ENCODE measurements around the gene TBCD. TPM values are rescaled to one million over a fixed set of nuclear protein-coding genes. Genes with fewer than 3 reads are reported as not detected.

Gene TBCD
- total RNA-seq, 2 experiments from 2014 or later = 87.8 to 145 TPM

- Histone ChIP-seq H4K20me1 (ENCODE audit: insufficient read depth, low read length) (no peaks in the 10 kb centered on the region), H3K27ac (ENCODE audit: low read depth, low read length, poor library complexity, severe bottlenecking) (no peak overlapping the region), H3K4me2 (ENCODE audit: low read length) (no peak overlapping the region), H3K4me3 (ENCODE audit: low read depth, low read length, poor library complexity, severe bottlenecking) (no peak overlapping the region), H2AFZ (ENCODE audit: low read length) (no peak overlapping the region), H3K36me3 (ENCODE audit: insufficient read depth, low read length) (peaks cover 20% of the 10 kb centered on the region), H3K9me2 (ENCODE audit: insufficient read depth, low read length) (no peaks in the 10 kb centered on the region), H3K79me2 (ENCODE audit: insufficient read depth, low read depth, low read length) (no peaks in the 10 kb centered on the region), H3K4me1 (ENCODE audit: insufficient read depth, low read length, poor library complexity, severe bottlenecking) (peaks cover 35% of the 10 kb centered on the region), H3K9me3 (ENCODE audit: low read length) (peaks cover 8% of the 10 kb centered on the region; the same call in 1 of the 2 replicates)
- no peak for DNase-seq (ENCODE audit: low spot score)
- no TSS peak for BruUV-seq (replicated peaks)
- intact Hi-C loops (cut with micrococcal nuclease; ENCODE audit: unreplicated experiment) = no loop called here
- TF ChIP-seq EZH2phosphoT487 (IDR thresholded peaks at IDR 0.05; ENCODE audit: borderline replicate concordance, low read depth, low read length) (no peak), CTCF (conservative IDR thresholded peaks at IDR 0.05; ENCODE audit: low read length) (no peak)
- ChIA-PET CTCF (ENCODE audit: unreplicated experiment) (no interaction called here), POLR2A (no interaction called here)
These were observed 209.7 kb downstream of the TBCD start for GRCh38 chr17:82961366-82962162.

- H3K4me1 ChIP-seq (ENCODE audit: insufficient read depth, low read length, poor library complexity, severe bottlenecking) = peaks cover 41% of the 10 kb centered on the region
- intact Hi-C loops (cut with micrococcal nuclease; ENCODE audit: unreplicated experiment) = no loop called here
- peaks cover 8% of the 10 kb centered on the region; the same call in 1 of the 2 replicates for H3K9me3 ChIP-seq (ENCODE audit: low read length)
- no TSS peak for BruUV-seq (replicated peaks)
- no peak overlapping the region for H2AFZ ChIP-seq (ENCODE audit: low read length)
- H3K9me2 ChIP-seq (ENCODE audit: insufficient read depth, low read length) = no peaks in the 10 kb centered on the region
- POLR2A ChIA-PET = no interaction called here
- DNase-seq (ENCODE audit: low spot score) = no peak
- no peak overlapping the region for H3K27ac ChIP-seq (ENCODE audit: low read depth, low read length, poor library complexity, severe bottlenecking)
- peaks cover 20% of the 10 kb centered on the region for H3K36me3 ChIP-seq (ENCODE audit: insufficient read depth, low read length)
- H4K20me1 ChIP-seq (ENCODE audit: insufficient read depth, low read length) = no peaks in the 10 kb centered on the region
- TF ChIP-seq EZH2phosphoT487 (IDR thresholded peaks at IDR 0.05; ENCODE audit: borderline replicate concordance, low read depth, low read length) (no peak), CTCF (conservative IDR thresholded peaks at IDR 0.05; ENCODE audit: low read length) (no peak)
- CTCF ChIA-PET (ENCODE audit: unreplicated experiment) = no interaction called here
- no peak overlapping the region for H3K4me3 ChIP-seq (ENCODE audit: low read depth, low read length, poor library complexity, severe bottlenecking)
- no peaks in the 10 kb centered on the region for H3K79me2 ChIP-seq (ENCODE audit: insufficient read depth, low read depth, low read length)
- H3K4me2 ChIP-seq (ENCODE audit: low read length) = no peak overlapping the region
These were observed 210.4 kb downstream of the TBCD start for GRCh38 chr17:82962163-82962720.

Data from OCI-LY7 (cell line).